Measurements from ENCODE around the gene CACHD1. TPM values are rescaled to one million over a fixed set of nuclear protein-coding genes. Genes with fewer than 3 reads are reported as not detected.
A peak's percentile ranks its signal among the peaks of the same experiment; 100 is the strongest.

CACHD1 gene
- total RNA-seq, 4 donors from 2014 or later, result 6.9 to 14.7 (median 11.6) TPM

DNA sequence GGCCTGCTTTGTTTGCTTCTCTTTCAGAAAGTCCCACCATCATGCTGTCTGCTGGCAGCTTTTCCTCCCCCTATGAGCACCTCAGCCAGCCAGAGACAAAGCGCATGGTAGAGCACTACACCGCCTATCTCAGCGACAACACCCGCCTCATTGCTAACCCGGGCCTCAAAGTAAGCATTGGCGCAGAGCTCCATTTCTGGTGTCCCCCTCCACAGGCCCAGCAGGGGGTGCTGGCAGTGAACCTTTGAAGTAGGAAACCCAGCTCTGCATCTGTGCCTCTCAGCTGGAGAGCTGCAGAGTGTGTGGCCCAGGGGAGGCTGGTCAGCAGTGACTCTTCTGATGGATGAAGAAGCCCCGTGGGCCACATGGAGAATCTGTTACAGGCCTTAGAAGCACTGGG, 193.7 kb downstream of the CACHD1 start:
- peaks cover 34% of the 10 kb centered on the region for H3K36me3 ChIP-seq
- no peaks in the 10 kb centered on the region for H3K4me1 ChIP-seq
- no peak overlapping the region for H3K4me3 ChIP-seq
- WGBS, result 77% methylated on average over 7 of the region's 7 CpGs
- no peak for DNase-seq (ENCODE audit: low spot score in 2 of 2)
- no peaks in the 10 kb centered on the region for H3K9me3 ChIP-seq
- TF ChIP-seq POLR2AphosphoS5 (IDR thresholded peaks at IDR 0.05) (no peak), EP300 (IDR thresholded peaks at IDR 0.05) (no peak), POLR2A (IDR thresholded peaks at IDR 0.05) (no peak)
- TF ChIP-seq, protein P1, sequence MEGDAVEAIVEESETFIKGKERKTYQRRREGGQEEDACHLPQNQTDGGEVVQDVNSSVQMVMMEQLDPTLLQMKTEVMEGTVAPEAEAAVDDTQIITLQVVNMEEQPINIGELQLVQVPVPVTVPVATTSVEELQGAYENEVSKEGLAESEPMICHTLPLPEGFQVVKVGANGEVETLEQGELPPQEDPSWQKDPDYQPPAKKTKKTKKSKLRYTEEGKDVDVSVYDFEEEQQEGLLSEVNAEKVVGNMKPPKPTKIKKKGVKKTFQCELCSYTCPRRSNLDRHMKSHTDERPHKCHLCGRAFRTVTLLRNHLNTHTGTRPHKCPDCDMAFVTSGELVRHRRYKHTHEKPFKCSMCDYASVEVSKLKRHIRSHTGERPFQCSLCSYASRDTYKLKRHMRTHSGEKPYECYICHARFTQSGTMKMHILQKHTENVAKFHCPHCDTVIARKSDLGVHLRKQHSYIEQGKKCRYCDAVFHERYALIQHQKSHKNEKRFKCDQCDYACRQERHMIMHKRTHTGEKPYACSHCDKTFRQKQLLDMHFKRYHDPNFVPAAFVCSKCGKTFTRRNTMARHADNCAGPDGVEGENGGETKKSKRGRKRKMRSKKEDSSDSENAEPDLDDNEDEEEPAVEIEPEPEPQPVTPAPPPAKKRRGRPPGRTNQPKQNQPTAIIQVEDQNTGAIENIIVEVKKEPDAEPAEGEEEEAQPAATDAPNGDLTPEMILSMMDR (IDR thresholded peaks at IDR 0.05), result no peak
- H3K27me3 ChIP-seq, result no peaks in the 10 kb centered on the region
- no peak overlapping the region for H3K27ac ChIP-seq

DNA sequence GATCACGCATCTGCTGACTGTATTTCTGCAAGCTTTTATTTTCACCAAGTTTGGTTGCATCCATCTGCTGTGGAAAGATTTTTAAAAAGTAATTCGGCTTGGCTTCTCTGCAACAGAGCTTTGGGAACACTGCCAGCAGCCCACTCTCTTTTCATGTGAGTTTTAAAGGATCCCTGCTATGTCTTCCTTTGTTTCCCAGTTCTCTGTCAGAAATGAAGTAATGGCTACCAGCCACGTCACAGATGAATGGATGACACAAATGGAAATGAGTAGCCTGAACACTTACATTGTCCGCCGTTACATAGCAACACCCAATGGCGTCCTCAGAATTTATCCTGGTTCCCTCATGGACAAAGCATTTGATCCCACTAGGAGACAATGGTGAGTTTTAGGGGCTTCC, 194.4 kb downstream of the CACHD1 start:
- Histone ChIP-seq H3K27me3 (no peaks in the 10 kb centered on the region), H3K9me3 (no peaks in the 10 kb centered on the region), H3K36me3 (peaks cover 28% of the 10 kb centered on the region), H3K27ac (no peak overlapping the region), H3K4me1 (no peaks in the 10 kb centered on the region), H3K4me3 (no peak overlapping the region)
- no peak for DNase-seq (ENCODE audit: low spot score in 2 of 2)
- TF ChIP-seq, protein P1 (IDR thresholded peaks at IDR 0.05), result no peak
- TF ChIP-seq POLR2AphosphoS5 (IDR thresholded peaks at IDR 0.05), result no peak
- no peak for TF ChIP-seq EP300 (IDR thresholded peaks at IDR 0.05)
- no peak for TF ChIP-seq POLR2A (IDR thresholded peaks at IDR 0.05)
- WGBS, result 83% methylated on average over 6 of the region's 6 CpGs

DNA sequence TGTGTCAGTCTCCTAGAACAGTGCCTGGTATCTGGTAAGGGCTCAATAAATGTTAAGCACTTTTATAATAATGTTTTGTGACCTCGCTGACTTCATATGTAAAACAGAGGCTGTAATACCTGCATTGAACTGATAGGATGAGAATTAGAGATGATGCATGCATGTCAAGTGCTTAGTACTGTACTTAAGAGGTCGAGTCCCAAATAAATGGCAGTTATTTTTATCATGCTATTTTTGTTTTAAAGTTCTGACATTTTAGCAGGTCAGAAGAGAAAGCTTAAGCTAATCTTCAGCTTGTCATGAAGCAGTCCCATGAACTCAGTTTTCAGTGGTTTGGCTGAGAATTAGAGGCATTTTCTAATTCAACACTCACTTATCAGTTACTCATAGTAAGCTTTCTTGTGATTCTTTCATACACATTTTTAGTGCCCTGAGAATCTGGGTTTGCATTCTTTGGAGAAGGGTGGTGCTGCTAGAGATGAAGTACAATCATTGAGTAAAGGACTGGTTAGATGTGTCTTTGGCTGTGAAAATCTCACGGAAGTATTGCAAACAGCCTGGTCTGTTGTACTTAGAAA, 199.3 kb downstream of the CACHD1 start:
- H3K36me3 ChIP-seq, result peaks cover 29% of the 10 kb centered on the region
- TF ChIP-seq POLR2A (IDR thresholded peaks at IDR 0.05) (no peak), EP300 (IDR thresholded peaks at IDR 0.05) (no peak), POLR2AphosphoS5 (IDR thresholded peaks at IDR 0.05) (no peak)
- TF ChIP-seq, protein P1 (IDR thresholded peaks at IDR 0.05), result no peak
- WGBS, result 86% methylated on average over 3 of the region's 3 CpGs
- no peaks in the 10 kb centered on the region for H3K27me3 ChIP-seq
- DNase-seq (ENCODE audit: low spot score in 2 of 2), result no peak
- no peak overlapping the region for H3K27ac ChIP-seq
- no peak overlapping the region for H3K4me3 ChIP-seq
- H3K9me3 ChIP-seq, result no peaks in the 10 kb centered on the region
- no peaks in the 10 kb centered on the region for H3K4me1 ChIP-seq

DNA sequence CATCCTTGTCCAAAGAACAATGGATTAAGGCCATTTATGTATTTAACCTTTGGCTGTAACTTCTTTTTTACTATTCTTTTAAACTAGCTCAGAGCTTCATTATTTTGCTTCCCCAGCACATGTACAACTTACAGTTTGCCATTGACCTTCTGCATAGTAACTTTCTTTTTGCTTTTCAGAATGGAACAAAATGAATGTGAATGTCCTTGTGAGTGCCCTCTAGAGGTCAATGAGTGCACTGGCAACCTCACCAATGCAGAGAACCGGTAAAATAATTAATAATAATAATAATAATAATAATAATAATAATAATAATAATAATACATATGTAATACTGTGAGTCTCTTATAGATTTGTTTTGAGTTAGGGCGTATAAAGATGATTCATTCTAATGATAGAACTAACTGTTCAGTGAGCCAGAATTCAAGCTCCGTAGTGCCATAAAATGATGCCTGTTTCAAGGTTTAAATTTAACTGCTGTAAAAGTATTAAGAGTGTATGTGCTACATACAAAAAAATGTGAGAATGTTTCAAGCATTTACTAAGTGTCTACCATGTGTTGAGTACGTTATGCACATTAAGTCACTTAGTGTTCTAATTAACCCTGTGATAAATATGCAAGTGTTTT, 205.9 kb downstream of the CACHD1 start:
- Histone ChIP-seq H3K27me3 (no peaks in the 10 kb centered on the region), H3K27ac (no peak overlapping the region), H3K4me1 (no peaks in the 10 kb centered on the region), H3K4me3 (no peak overlapping the region), H3K36me3 (peaks cover 66% of the 10 kb centered on the region), H3K9me3 (no peaks in the 10 kb centered on the region)
- TF ChIP-seq, protein P1 (IDR thresholded peaks at IDR 0.05), result peak in 1 of 2 donors; percentile 66
- no peak for TF ChIP-seq EP300 (IDR thresholded peaks at IDR 0.05)
- TF ChIP-seq POLR2AphosphoS5 (IDR thresholded peaks at IDR 0.05), result no peak
- no peak for TF ChIP-seq POLR2A (IDR thresholded peaks at IDR 0.05)
- 67% methylated on average over 4 of the region's 4 CpGs for WGBS
- no peak for DNase-seq (ENCODE audit: low spot score in 2 of 2)

DNA sequence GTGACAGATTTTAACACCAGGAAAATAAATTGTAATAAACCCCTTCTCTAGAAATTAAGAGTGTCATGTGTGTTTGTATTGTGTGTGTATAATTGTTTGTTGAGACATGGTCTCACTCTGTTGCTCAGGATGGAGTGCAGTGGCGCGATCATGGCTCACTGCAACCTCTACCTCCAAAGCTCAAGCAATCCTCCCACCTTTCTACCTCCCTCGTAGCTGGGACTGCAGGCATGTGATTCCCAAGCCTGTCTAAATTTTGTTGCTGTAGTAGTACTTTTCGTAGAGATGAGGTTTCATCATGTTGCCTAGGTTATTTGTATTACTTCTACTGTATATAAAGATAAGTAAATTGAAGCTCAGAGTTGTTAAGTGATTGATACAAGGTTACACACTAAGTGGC, 206.5 kb downstream of the CACHD1 start:
- WGBS, result 97% methylated on average over 4 of the region's 4 CpGs
- TF ChIP-seq POLR2A (IDR thresholded peaks at IDR 0.05) (no peak), POLR2AphosphoS5 (IDR thresholded peaks at IDR 0.05) (no peak), EP300 (IDR thresholded peaks at IDR 0.05) (no peak)
- TF ChIP-seq, protein P1 (IDR thresholded peaks at IDR 0.05), result no peak
- H3K36me3 ChIP-seq, result peaks cover 68% of the 10 kb centered on the region
- no peaks in the 10 kb centered on the region for H3K4me1 ChIP-seq
- H3K9me3 ChIP-seq, result no peaks in the 10 kb centered on the region
- no peak overlapping the region for H3K4me3 ChIP-seq
- no peak for DNase-seq (ENCODE audit: low spot score in 2 of 2)
- H3K27ac ChIP-seq, result no peak overlapping the region
- no peaks in the 10 kb centered on the region for H3K27me3 ChIP-seq
